ENCODE measurements around the gene NRG2.

DNA sequence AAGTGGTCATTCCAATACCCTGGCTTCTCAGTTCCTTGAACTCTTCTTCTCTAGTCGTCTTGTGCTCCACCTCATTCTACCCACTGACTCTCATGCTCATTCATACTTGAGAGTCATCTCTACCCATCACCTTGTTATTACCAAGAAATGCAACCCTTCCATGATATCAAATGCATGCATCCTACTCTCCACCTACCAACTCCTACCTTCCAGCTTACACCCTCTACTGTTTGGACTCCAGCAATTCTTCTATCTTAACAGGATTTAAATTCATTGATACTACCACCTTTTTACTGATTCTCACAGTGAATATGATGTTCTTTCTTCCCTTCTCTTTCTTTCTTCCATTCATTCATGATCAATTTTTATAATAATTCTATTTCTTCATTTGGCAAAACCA lies 30.7 kb downstream of the NRG2 start:
- TF ChIP-seq REST (IDR thresholded peaks at IDR 0.05; ENCODE audit: insufficient read depth in 1 of 2, low read depth in 2 of 2, low read length in 2 of 2) (no peak), FOXP2 (optimal IDR thresholded peaks at IDR 0.05; ENCODE audit: borderline replicate concordance, extremely low read depth, extremely low read length, insufficient read depth) (no peak), POLR2AphosphoS5 (IDR thresholded peaks at IDR 0.05; ENCODE audit: low read depth, low read length) (no peak)

All from PFSK-1 (cell line).